GM23338 (cell line): ENCODE data around the gene PGPEP1. TPM values are rescaled to one million over a fixed set of nuclear protein-coding genes. Genes with fewer than 3 reads are reported as not detected.

ENCODE experiments used
- ATAC-seq: fragments of 200-7000 bp; cut with Tn5 transposase; 3 replicates; pipeline ENCODE4 v1.9.1; 2020
- DNase-seq: peaks from one replicate; pipeline ENCODE4 v3.0.0-alpha.2; 2015; ENCODE audit warnings: low spot score
- H2AFZ ChIP-seq: fragments of 200-600 bp; sonication (generic); 2 replicates; pipeline ENCODE4 v1.8.0; 2016; ENCODE audit warnings: antibody characterized with exemption, mild to moderate bottlenecking, moderate library complexity
- H3F3A ChIP-seq: fragments of 200-600 bp; sonication (generic); replicated peaks from 2 replicates; pipeline ENCODE4 v1.8.0; 2017; ENCODE audit warnings: antibody characterized with exemption, mixed run types, low read depth
- H3K27ac ChIP-seq: fragments of 200-600 bp; sonication (generic); 2 replicates; pipeline ENCODE4 v1.6.1; 2016; ENCODE audit warnings: low read depth
- H3K27me3 ChIP-seq: fragments of 200-600 bp; sonication (generic); 2 replicates; pipeline ENCODE4 v1.8.0; 2016; ENCODE audit warnings: mild to moderate bottlenecking, mixed run types, moderate library complexity; ENCODE audit not compliant: insufficient read depth
- H3K36me3 ChIP-seq: fragments of 200-600 bp; sonication (generic); 2 replicates; pipeline ENCODE4 v1.8.0; 2016; ENCODE audit warnings: mild to moderate bottlenecking; ENCODE audit not compliant: insufficient read depth
- H3K4me1 ChIP-seq: fragments of 200-600 bp; sonication (generic); 2 replicates; pipeline ENCODE4 v1.8.0; 2016; ENCODE audit warnings: mild to moderate bottlenecking, moderate library complexity; ENCODE audit not compliant: insufficient read depth
- H3K4me2 ChIP-seq: fragments of 200-600 bp; sonication (generic); 2 replicates; pipeline ENCODE4 v1.7.1; 2017; ENCODE audit warnings: mixed run types
- H3K4me3 ChIP-seq: fragments of 200-600 bp; sonication (generic); 2 replicates; pipeline ENCODE4 v1.6.1; 2016; ENCODE audit warnings: mixed run types
- H3K79me2 ChIP-seq: fragments of 200-600 bp; sonication (generic); replicated peaks from 2 replicates; pipeline ENCODE4 v1.8.0; 2017; ENCODE audit warnings: mild to moderate bottlenecking; ENCODE audit not compliant: insufficient read depth
- H3K9me2 ChIP-seq: fragments of 200-600 bp; sonication (generic); 2 replicates; pipeline ENCODE4 v1.8.0; 2017; ENCODE audit not compliant: insufficient read depth
- H4K20me1 ChIP-seq: fragments of 200-600 bp; sonication (generic); replicated peaks from 2 replicates; pipeline ENCODE4 v1.8.0; 2017; ENCODE audit warnings: mild to moderate bottlenecking; ENCODE audit not compliant: insufficient read depth
- H3K27ac Mint-ChIP-seq: 2 replicates; pipeline ENCODE4 v1.8.0; 2020; ENCODE audit warnings: inconsistent platforms, mild to moderate bottlenecking, moderate library complexity, mixed read lengths
- H3K27me3 Mint-ChIP-seq: 3 replicates; pipeline ENCODE4 v1.8.0; 2022; ENCODE audit warnings: low read depth, mild to moderate bottlenecking, moderate library complexity, mixed read lengths, inconsistent platforms; ENCODE audit not compliant: insufficient read depth, poor library complexity
- H3K36me3 Mint-ChIP-seq: 3 replicates; pipeline ENCODE4 v1.8.0; 2021; ENCODE audit warnings: low read depth, mild to moderate bottlenecking, inconsistent platforms, moderate library complexity, mixed read lengths
- H3K4me1 Mint-ChIP-seq: 3 replicates; pipeline ENCODE4 v1.8.0; 2020; ENCODE audit warnings: mild to moderate bottlenecking, inconsistent platforms, mixed read lengths
- H3K4me3 Mint-ChIP-seq: 3 replicates; pipeline ENCODE4 v1.8.0; 2021; ENCODE audit warnings: moderate library complexity, mild to moderate bottlenecking, inconsistent platforms, mixed read lengths
- H3K9me3 Mint-ChIP-seq: 3 replicates; pipeline ENCODE4 v1.8.0; 2020; ENCODE audit warnings: moderate library complexity, mild to moderate bottlenecking, inconsistent platforms, mixed read lengths
- CREB1 ChIP-seq: fragments of 250-450 bp; sonication (Bioruptor Pico); IDR thresholded peaks from 2 replicates; pipeline ENCODE4 v1.5.0; 2020; ENCODE audit warnings: low read depth, mild to moderate bottlenecking, moderate library complexity
- CTCF ChIP-seq, 2 experiments: fragments of 200-600 bp in 1 of 2; sonication (generic) in 1 of 2; conservative IDR thresholded peaks; 2 replicates each; pipeline versions ENCODE4 v1.5.1 to v1.6.1; 2016 to 2017; ENCODE audit warnings: antibody characterized with exemption in 2 of 2, low read depth in 2 of 2, mild to moderate bottlenecking in 2 of 2, moderate library complexity in 1 of 2
- ETS1 ChIP-seq: IDR thresholded peaks from 2 replicates; pipeline ENCODE4 v1.6.1; 2016; ENCODE audit warnings: antibody characterized with exemption
- EZH2 ChIP-seq: fragments of 200-600 bp; sonication (generic); IDR thresholded peaks from one replicate; pipeline ENCODE4 v1.8.0; 2017; ENCODE audit warnings: antibody characterized with exemption, mild to moderate bottlenecking, low read depth; ENCODE audit not compliant: unreplicated experiment
- EZH2phosphoT487 ChIP-seq: fragments of 200-600 bp; sonication (generic); IDR thresholded peaks from one replicate; pipeline ENCODE4 v1.8.1; 2018; ENCODE audit warnings: antibody characterized with exemption; ENCODE audit not compliant: unreplicated experiment
- JUNB ChIP-seq: IDR thresholded peaks from one replicate; pipeline ENCODE4 v1.6.1; 2016; ENCODE audit warnings: antibody characterized with exemption; ENCODE audit not compliant: unreplicated experiment
- NANOG ChIP-seq: IDR thresholded peaks from 2 replicates; pipeline ENCODE4 v1.6.1; 2016; ENCODE audit warnings: antibody characterized with exemption, borderline replicate concordance
- POLR2AphosphoS5 ChIP-seq: IDR thresholded peaks from 2 replicates; pipeline ENCODE4 v1.6.1; 2016; ENCODE audit warnings: antibody characterized with exemption, low read depth
- REST ChIP-seq: IDR thresholded peaks from one replicate; pipeline ENCODE4 v1.6.1; 2018; ENCODE audit warnings: antibody characterized with exemption; ENCODE audit not compliant: unreplicated experiment
- STAT1 ChIP-seq: IDR thresholded peaks from one replicate; pipeline ENCODE4 v1.6.1; 2016; ENCODE audit warnings: antibody characterized with exemption; ENCODE audit not compliant: unreplicated experiment
- ZNF114 ChIP-seq: fragments of 250-450 bp; sonication (Bioruptor Pico); IDR thresholded peaks from 2 replicates; pipeline ENCODE4 v1.5.0; 2020; ENCODE audit warnings: mild to moderate bottlenecking, moderate library complexity
- ZNF331 ChIP-seq: fragments of 250-450 bp; sonication (Bioruptor Pico); IDR thresholded peaks from 2 replicates; pipeline ENCODE4 v1.5.0; 2020; ENCODE audit warnings: low read depth, mild to moderate bottlenecking, moderate library complexity
- ZNF462 ChIP-seq: fragments of 250-450 bp; sonication (Bioruptor Pico); IDR thresholded peaks from 2 replicates; pipeline ENCODE4 v1.5.0; 2020; ENCODE audit warnings: mild to moderate bottlenecking, moderate library complexity
- polyA plus RNA-seq: library from polyadenylated mRNA; unstranded; fragments of >200 nt; fragmentation: Nextera tagmentation; extraction: Ambion mirVana; gene quantifications from 2 replicates; pipeline ENCODE4 v1.2.1, GENCODE V29; 2016
- total RNA-seq: library from RNA; depleted of rRNA; stranded (reverse); fragments of >200 nt; shearing (Covaris generic); gene quantifications from 2 replicates; pipeline ENCODE4 v1.2.3, GENCODE V29; 2014

PGPEP1 gene
- total and polyA plus RNA-seq, 2 experiments from 2014 or later = 15.5 to 18.9 TPM

- H3K4me1 Mint-ChIP-seq = peaks cover 24% of the 10 kb centered on the region
- no peak for TF ChIP-seq STAT1
- TF ChIP-seq REST = no peak
- no peak for TF ChIP-seq JUNB
- no peak for TF ChIP-seq CTCF (conservative IDR thresholded peaks at IDR 0.05; ENCODE audit: low read depth in 2 of 2)
- no peak for TF ChIP-seq POLR2AphosphoS5
- no peak for TF ChIP-seq CREB1
- TF ChIP-seq ETS1 = no peak
- no peak for TF ChIP-seq NANOG
- no peak for TF ChIP-seq ZNF114 (CRISPR knock-in tag)
- TF ChIP-seq ZNF462 (CRISPR knock-in tag) = no peak
- TF ChIP-seq EZH2phosphoT487 = no peak
- no peak for TF ChIP-seq ZNF331 (CRISPR knock-in tag)
- TF ChIP-seq EZH2 = no peak
- H3K79me2 ChIP-seq = no peaks in the 10 kb centered on the region
- H3K27ac Mint-ChIP-seq = no peak overlapping the region
- H3F3A ChIP-seq = peaks cover 30% of the 10 kb centered on the region
- H3K4me3 ChIP-seq = no peak overlapping the region
- H3K36me3 Mint-ChIP-seq = peaks cover 3% of the 10 kb centered on the region; the same call in 1 of the 3 replicates
- no peaks in the 10 kb centered on the region for H3K9me2 ChIP-seq
- no peaks in the 10 kb centered on the region for H3K36me3 ChIP-seq
- peaks cover 37% of the 10 kb centered on the region for H3K4me1 ChIP-seq
- H3K9me3 Mint-ChIP-seq = no peaks in the 10 kb centered on the region
- H2AFZ ChIP-seq = no peak overlapping the region
- H3K4me3 Mint-ChIP-seq = no peak overlapping the region
- H4K20me1 ChIP-seq = no peaks in the 10 kb centered on the region
- peaks cover 15% of the 10 kb centered on the region for H3K27me3 Mint-ChIP-seq
- H3K27ac ChIP-seq = no peak overlapping the region
- H3K27me3 ChIP-seq = no peaks in the 10 kb centered on the region
- ATAC-seq (no peak), DNase-seq (no peak)
- no peak overlapping the region for H3K4me2 ChIP-seq
These were observed 39.3 kb upstream of the PGPEP1 start for GRCh38 chr19:18300930-18301717.
